ENCODE results near the gene RADIL. TPM values are rescaled to one million over a fixed set of nuclear protein-coding genes. Genes with fewer than 3 reads are reported as not detected.
A peak's percentile ranks its signal among the peaks of the same experiment; 100 is the strongest.

Gene RADIL
- total RNA-seq, 4 donors from 2014 or later = 23.2 to 31.0 (median 27.1) TPM

DNA sequence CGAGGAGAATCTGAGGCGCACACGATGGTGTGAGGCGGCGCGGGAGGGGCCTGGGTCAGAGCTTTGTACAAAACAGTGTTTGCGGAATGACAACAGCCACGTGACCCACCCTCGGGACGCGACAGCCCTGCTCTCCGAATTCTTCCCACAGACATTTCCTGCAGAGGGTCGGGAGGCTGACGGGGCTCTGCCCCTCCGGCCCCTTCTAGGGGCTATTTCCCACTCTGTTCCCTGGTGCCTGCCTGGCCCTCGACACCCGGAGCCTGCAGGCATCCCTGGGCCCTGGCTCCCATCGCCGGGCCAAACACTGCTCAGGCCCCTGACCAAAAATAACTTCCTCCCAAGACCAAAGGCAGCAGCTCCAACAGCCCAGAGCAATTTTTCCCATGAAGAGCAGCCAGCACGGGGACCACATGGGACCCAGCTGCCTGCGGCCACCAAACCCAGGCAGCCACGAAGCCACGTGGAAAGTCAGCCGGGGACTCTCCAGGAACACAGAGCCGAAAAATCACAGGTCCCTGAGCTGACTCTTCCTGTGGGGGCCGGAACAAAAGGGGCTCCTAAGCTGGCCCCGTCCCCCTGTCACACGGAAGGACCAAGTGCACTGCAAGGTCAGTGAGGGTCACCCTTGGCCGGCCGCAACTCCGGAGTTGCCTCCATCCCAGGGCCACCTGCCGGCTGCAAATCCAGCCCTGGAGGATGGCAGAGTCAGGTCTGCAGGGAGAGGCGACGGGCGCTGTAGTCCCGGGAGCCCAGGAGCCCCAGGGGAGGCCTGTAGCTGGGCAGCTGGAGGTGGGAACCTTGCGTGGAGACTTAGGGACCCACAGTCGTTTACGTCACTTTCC is 63.7 kb downstream of the RADIL start:
- Histone ChIP-seq H3K4me1 (peaks cover 0 to 28% (median 0%) of the 10 kb centered on the region in 4 donors), H3K27me3 (no peaks in the 10 kb centered on the region), H3K27ac (peak overlapping the region in 2 of 4 donors; percentile 65 to 72), H3K4me3 (no peak overlapping the region), H3K36me3 (peaks cover 0 to 40% (median 0%) of the 10 kb centered on the region in 3 donors), H3K9me3 (no peaks in the 10 kb centered on the region)
- peak in 1 of 2 donors; percentile 25 for DNase-seq (ENCODE audit: low spot score in 2 of 2)
- WGBS, 2 donors = 43% methylated on average over 14 to 39 of the region's 39 CpGs
- TF ChIP-seq POLR2A (IDR thresholded peaks at IDR 0.05) (no peak), EP300 (IDR thresholded peaks at IDR 0.05) (no peak)
- TF ChIP-seq, protein P1, sequence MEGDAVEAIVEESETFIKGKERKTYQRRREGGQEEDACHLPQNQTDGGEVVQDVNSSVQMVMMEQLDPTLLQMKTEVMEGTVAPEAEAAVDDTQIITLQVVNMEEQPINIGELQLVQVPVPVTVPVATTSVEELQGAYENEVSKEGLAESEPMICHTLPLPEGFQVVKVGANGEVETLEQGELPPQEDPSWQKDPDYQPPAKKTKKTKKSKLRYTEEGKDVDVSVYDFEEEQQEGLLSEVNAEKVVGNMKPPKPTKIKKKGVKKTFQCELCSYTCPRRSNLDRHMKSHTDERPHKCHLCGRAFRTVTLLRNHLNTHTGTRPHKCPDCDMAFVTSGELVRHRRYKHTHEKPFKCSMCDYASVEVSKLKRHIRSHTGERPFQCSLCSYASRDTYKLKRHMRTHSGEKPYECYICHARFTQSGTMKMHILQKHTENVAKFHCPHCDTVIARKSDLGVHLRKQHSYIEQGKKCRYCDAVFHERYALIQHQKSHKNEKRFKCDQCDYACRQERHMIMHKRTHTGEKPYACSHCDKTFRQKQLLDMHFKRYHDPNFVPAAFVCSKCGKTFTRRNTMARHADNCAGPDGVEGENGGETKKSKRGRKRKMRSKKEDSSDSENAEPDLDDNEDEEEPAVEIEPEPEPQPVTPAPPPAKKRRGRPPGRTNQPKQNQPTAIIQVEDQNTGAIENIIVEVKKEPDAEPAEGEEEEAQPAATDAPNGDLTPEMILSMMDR (IDR thresholded peaks at IDR 0.05) = no peak

DNA sequence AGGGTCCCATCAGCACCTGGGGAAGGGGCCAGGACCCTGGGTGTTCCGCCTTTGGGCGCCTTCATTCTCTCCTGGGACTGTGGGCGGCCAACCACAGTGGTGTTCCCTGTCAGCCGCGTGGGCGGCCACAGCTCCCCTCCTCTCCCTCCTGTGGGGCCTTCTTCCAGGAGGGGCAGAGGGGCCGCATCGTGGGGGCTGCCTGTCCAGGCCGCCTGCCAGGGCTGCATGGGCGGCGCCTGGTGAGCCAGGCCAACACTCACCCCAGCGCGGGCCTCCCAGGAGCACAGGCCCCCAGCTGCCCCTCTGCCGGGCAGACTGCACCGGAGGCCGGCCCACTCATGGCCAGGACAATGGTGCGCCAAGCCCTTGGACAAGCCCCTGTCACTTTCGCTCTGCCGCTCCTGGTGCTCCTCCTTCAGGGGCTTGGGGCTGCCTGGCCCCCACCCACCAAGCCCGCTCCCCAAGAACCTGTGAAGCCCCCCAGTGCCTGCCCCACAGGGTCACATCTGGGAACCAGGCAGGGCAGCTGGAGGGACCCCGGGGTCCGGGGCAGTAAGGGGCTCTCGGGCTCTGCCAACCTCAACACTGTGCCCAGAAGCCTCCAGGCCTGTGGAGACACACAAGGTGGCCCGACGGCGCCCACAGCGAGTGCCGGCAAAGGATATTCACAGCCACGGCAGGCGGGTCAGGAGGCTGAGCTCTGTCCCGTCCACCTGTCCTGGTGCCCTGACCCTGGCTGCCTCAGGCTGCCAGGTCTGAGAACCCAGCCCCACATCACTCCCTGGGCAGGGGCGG is 65.3 kb downstream of the RADIL start:
- Histone ChIP-seq H3K9me3 (no peaks in the 10 kb centered on the region), H3K27ac (peak overlapping the region in 2 of 4 donors; percentile 43 to 65), H3K4me3 (no peak overlapping the region), H3K36me3 (peaks cover 0 to 50% (median 0%) of the 10 kb centered on the region in 3 donors), H3K4me1 (peaks cover 0 to 28% (median 0%) of the 10 kb centered on the region in 4 donors), H3K27me3 (no peaks in the 10 kb centered on the region)
- DNase-seq (ENCODE audit: low spot score in 2 of 2) = no peak
- WGBS, 2 donors = 81 to 87% methylated on average over 12 to 27 of the region's 32 CpGs
- TF ChIP-seq POLR2A (IDR thresholded peaks at IDR 0.05) (no peak), EP300 (IDR thresholded peaks at IDR 0.05) (no peak)
- TF ChIP-seq, protein P1 (IDR thresholded peaks at IDR 0.05) = no peak

- peaks cover 0 to 28% (median 0%) of the 10 kb centered on the region in 4 donors for H3K4me1 ChIP-seq
- H3K36me3 ChIP-seq = peaks cover 0 to 57% (median 0%) of the 10 kb centered on the region in 3 donors
- no peaks in the 10 kb centered on the region for H3K27me3 ChIP-seq
- WGBS, 2 donors = 83 to 84% methylated on average over 32 to 37 of the region's 38 CpGs
- H3K4me3 ChIP-seq = no peak overlapping the region
- H3K9me3 ChIP-seq = no peaks in the 10 kb centered on the region
- DNase-seq (ENCODE audit: low spot score in 2 of 2) = no peak
- peak overlapping the region in 2 of 4 donors; percentile 34 to 65 for H3K27ac ChIP-seq
- TF ChIP-seq POLR2A (IDR thresholded peaks at IDR 0.05) = no peak
- no peak for TF ChIP-seq EP300 (IDR thresholded peaks at IDR 0.05)
- TF ChIP-seq, protein P1 (IDR thresholded peaks at IDR 0.05) = no peak
Measured at GRCh38 chr7:4817178-4817901, 66.2 kb downstream of the RADIL start.

GRCh38 chr7:4816419-4817080 is 67.0 kb downstream of the RADIL start:
- H3K4me3 ChIP-seq = no peak overlapping the region
- no peak for DNase-seq (ENCODE audit: low spot score in 2 of 2)
- H3K27me3 ChIP-seq = no peaks in the 10 kb centered on the region
- H3K27ac ChIP-seq = no peak overlapping the region
- H3K36me3 ChIP-seq = peaks cover 0 to 56% (median 0%) of the 10 kb centered on the region in 3 donors
- TF ChIP-seq EP300 (IDR thresholded peaks at IDR 0.05) (no peak), POLR2A (IDR thresholded peaks at IDR 0.05) (no peak)
- TF ChIP-seq, protein P1 (IDR thresholded peaks at IDR 0.05) = no peak
- no peaks in the 10 kb centered on the region for H3K9me3 ChIP-seq
- WGBS, 2 donors = 89 to 91% methylated on average over 23 to 26 of the region's 26 CpGs
- H3K4me1 ChIP-seq = peaks cover 0 to 28% (median 0%) of the 10 kb centered on the region in 4 donors

Data from tibial nerve (tissue), 4 donors.